ENCODE data around the gene TGFA.

- TF ChIP-seq CTCF (IDR thresholded peaks at IDR 0.05) = no peak
- no peak for TF ChIP-seq POLR2A (IDR thresholded peaks at IDR 0.05)
Measured at GRCh38 chr2:70509565-70509964, 44.1 kb downstream of the TGFA start.
